Mesenchymal stem cell (in vitro differentiated cells and primary cell): ENCODE data around the gene SLC22A14.

Experiments
- DNase-seq: peaks from one replicate; pipeline ENCODE4 v3.0.0-alpha.2; 2013
- H2AFZ ChIP-seq: one replicate; pipeline ENCODE4 v1.6.1; 2013; ENCODE audit warnings: low read depth, mild to moderate bottlenecking, control low read depth, inconsistent platforms, low read length, moderate library complexity
- H2AK5ac ChIP-seq: 2 replicates; pipeline ENCODE4 v1.6.1; 2013; ENCODE audit warnings: low read length, moderate library complexity, mild to moderate bottlenecking, inconsistent platforms; ENCODE audit not compliant: severe bottlenecking
- H2BK120ac ChIP-seq: one replicate; pipeline ENCODE4 v1.6.1; 2013; ENCODE audit warnings: low read depth, mild to moderate bottlenecking, inconsistent platforms, low read length, moderate library complexity
- H2BK12ac ChIP-seq, 2 experiments: one replicate each; pipeline ENCODE4 v1.6.1; 2013; ENCODE audit warnings: inconsistent platforms in 2 of 2, low read length in 2 of 2, mild to moderate bottlenecking in 2 of 2, moderate library complexity in 2 of 2, control low read depth in 1 of 2
- H2BK15ac ChIP-seq: one replicate; pipeline ENCODE4 v1.6.1; 2013; ENCODE audit warnings: mild to moderate bottlenecking, low read depth, inconsistent platforms; ENCODE audit not compliant: poor library complexity, severe bottlenecking
- H2BK5ac ChIP-seq: 2 replicates; pipeline ENCODE4 v1.6.1; 2013; ENCODE audit warnings: low read depth, mild to moderate bottlenecking, low read length, control low read depth, inconsistent platforms; ENCODE audit not compliant: poor library complexity, severe bottlenecking
- H3K14ac ChIP-seq, 2 experiments: one replicate each; pipeline ENCODE4 v1.6.1; 2013; ENCODE audit warnings: inconsistent platforms in 2 of 2, low read length in 2 of 2, control low read depth in 1 of 2, mild to moderate bottlenecking in 1 of 2, moderate library complexity in 1 of 2
- H3K18ac ChIP-seq, 2 experiments: one replicate each; pipeline ENCODE4 v1.6.1; 2013; ENCODE audit warnings: inconsistent platforms in 2 of 2, low read length in 2 of 2, control low read depth in 1 of 2, low read depth in 1 of 2, mild to moderate bottlenecking in 1 of 2
- H3K23ac ChIP-seq, 2 experiments: one replicate each; pipeline ENCODE4 v1.6.1; 2013; ENCODE audit warnings: inconsistent platforms in 2 of 2, low read length in 2 of 2, mild to moderate bottlenecking in 2 of 2, moderate library complexity in 2 of 2, control low read depth in 1 of 2
- H3K27ac ChIP-seq: 2 replicates; pipeline ENCODE4 v1.5.1; 2013; ENCODE audit warnings: mild to moderate bottlenecking, moderate library complexity, low read length, control low read depth, inconsistent platforms; ENCODE audit not compliant: poor library complexity, severe bottlenecking
- H3K27me3 ChIP-seq, 2 experiments: 2 replicates each; pipeline versions ENCODE4 v1.6.1 to v1.7.0; 2013; ENCODE audit warnings: low read length in 2 of 2, mild to moderate bottlenecking in 2 of 2, moderate library complexity in 2 of 2, control low read depth in 1 of 2, inconsistent platforms in 1 of 2; ENCODE audit not compliant: control insufficient read depth in 1 of 2, insufficient read depth in 1 of 2
- H3K36me3 ChIP-seq, 2 experiments: 2 replicates each; pipeline versions ENCODE4 v1.6.1 to v1.7.0; 2013; ENCODE audit warnings: low read length in 2 of 2, control low read depth in 1 of 2, inconsistent platforms in 1 of 2, low read depth in 1 of 2, mild to moderate bottlenecking in 1 of 2; ENCODE audit not compliant: insufficient read depth in 2 of 2, control insufficient read depth in 1 of 2
- H3K4ac ChIP-seq, 2 experiments: one replicate each; pipeline ENCODE4 v1.6.1; 2013; ENCODE audit warnings: inconsistent platforms in 2 of 2, low read length in 2 of 2, mild to moderate bottlenecking in 2 of 2, moderate library complexity in 2 of 2, control low read depth in 1 of 2, low read depth in 1 of 2
- H3K4me1 ChIP-seq: 2 replicates; pipeline ENCODE4 v1.6.1; 2013; ENCODE audit warnings: low read depth, low read length, control low read depth; ENCODE audit not compliant: control insufficient read depth, insufficient read depth
- H3K4me2 ChIP-seq: 2 replicates; pipeline ENCODE4 v1.6.1; 2013; ENCODE audit warnings: low read length, mild to moderate bottlenecking, inconsistent platforms; ENCODE audit not compliant: poor library complexity, severe bottlenecking
- H3K4me3 ChIP-seq, 2 experiments: 2 replicates each; pipeline versions ENCODE4 v1.5.1 to v1.7.0; 2013; ENCODE audit warnings: low read length in 2 of 2, mild to moderate bottlenecking in 2 of 2, control low read depth in 1 of 2, low read depth in 1 of 2; ENCODE audit not compliant: insufficient read depth in 1 of 2
- H3K79me1 ChIP-seq: replicated peaks from 2 replicates; pipeline ENCODE4 v1.6.1; 2013; ENCODE audit warnings: mild to moderate bottlenecking, control low read depth, low read length, inconsistent platforms; ENCODE audit not compliant: poor library complexity, severe bottlenecking
- H3K9ac ChIP-seq: 2 replicates; pipeline ENCODE4 v1.7.0; 2013; ENCODE audit warnings: mild to moderate bottlenecking, low read length, moderate library complexity
- H3K9me3 ChIP-seq: 2 replicates; pipeline ENCODE4 v1.7.0; 2013; ENCODE audit warnings: mild to moderate bottlenecking, low read length; ENCODE audit not compliant: control insufficient read depth
- H4K8ac ChIP-seq: one replicate; pipeline ENCODE4 v1.6.1; 2013; ENCODE audit warnings: inconsistent platforms, mild to moderate bottlenecking, low read length, moderate library complexity
- H4K91ac ChIP-seq: one replicate; pipeline ENCODE4 v1.6.1; 2013; ENCODE audit warnings: mild to moderate bottlenecking, low read length, inconsistent platforms
- WGBS: methylation state at CpG from one replicate; pipeline ENCODE4 v1.1.7; 2013; ENCODE audit warnings: mixed read lengths; 5-methylcytosine and 5-hydroxymethylcytosine counted together

Gene SLC22A14

GRCh38 chr3:38364721-38365400 is 82.8 kb downstream of the SLC22A14 start:
- peaks cover 21 to 89% of the 10 kb centered on the region in 2 experiments for H3K36me3 ChIP-seq
- H3K4ac ChIP-seq: no peak overlapping the region
- over 99% methylated on average over 6 of the region's 6 CpGs for WGBS
- no peak overlapping the region for H2BK12ac ChIP-seq
- peaks cover 2% of the 10 kb centered on the region for H3K79me1 ChIP-seq
- H3K14ac ChIP-seq: no peak overlapping the region
- no peak overlapping the region for H2BK5ac ChIP-seq
- no peak overlapping the region for H3K18ac ChIP-seq
- no peak for DNase-seq
- H4K8ac ChIP-seq: no peak overlapping the region
- no peaks in the 10 kb centered on the region for H3K27me3 ChIP-seq
- no peak overlapping the region for H2BK120ac ChIP-seq
- H2BK15ac ChIP-seq: no peak overlapping the region
- H4K91ac ChIP-seq: no peak overlapping the region
- no peak overlapping the region for H2AK5ac ChIP-seq
- H3K4me3 ChIP-seq: no peak overlapping the region
- no peak overlapping the region for H3K4me2 ChIP-seq
- H3K9ac ChIP-seq: no peak overlapping the region
- H3K27ac ChIP-seq: no peak overlapping the region
- no peak overlapping the region for H2AFZ ChIP-seq
- H3K9me3 ChIP-seq: no peaks in the 10 kb centered on the region
- no peak overlapping the region for H3K23ac ChIP-seq
- no peaks in the 10 kb centered on the region for H3K4me1 ChIP-seq

GRCh38 chr3:38365469-38366062 is 83.5 kb downstream of the SLC22A14 start:
- H2AFZ ChIP-seq: no peak overlapping the region
- H2AK5ac ChIP-seq: no peak overlapping the region
- no peak for DNase-seq
- no peak overlapping the region for H2BK12ac ChIP-seq
- H3K9ac ChIP-seq: no peak overlapping the region
- WGBS: 98% methylated on average over 13 of the region's 13 CpGs
- no peak overlapping the region for H3K27ac ChIP-seq
- H3K27me3 ChIP-seq: no peaks in the 10 kb centered on the region
- H3K14ac ChIP-seq: no peak overlapping the region
- no peak overlapping the region for H3K23ac ChIP-seq
- no peaks in the 10 kb centered on the region for H3K9me3 ChIP-seq
- no peak overlapping the region for H4K91ac ChIP-seq
- H3K4me2 ChIP-seq: no peak overlapping the region
- no peak overlapping the region for H3K18ac ChIP-seq
- no peak overlapping the region for H2BK120ac ChIP-seq
- no peaks in the 10 kb centered on the region for H3K4me1 ChIP-seq
- H3K4ac ChIP-seq: no peak overlapping the region
- H3K79me1 ChIP-seq: no peaks in the 10 kb centered on the region
- no peak overlapping the region for H4K8ac ChIP-seq
- no peak overlapping the region for H3K4me3 ChIP-seq
- no peak overlapping the region for H2BK5ac ChIP-seq
- H3K36me3 ChIP-seq: peaks cover 20 to 89% of the 10 kb centered on the region in 2 experiments
- no peak overlapping the region for H2BK15ac ChIP-seq

GRCh38 chr3:38366082-38366481 is 84.0 kb downstream of the SLC22A14 start:
- Histone ChIP-seq H2BK120ac (no peak overlapping the region), H2BK5ac (no peak overlapping the region), H3K4me3 (no peak overlapping the region), H3K9ac (no peak overlapping the region), H3K4ac (no peak overlapping the region), H3K4me1 (no peaks in the 10 kb centered on the region), H3K4me2 (no peak overlapping the region), H3K18ac (no peak overlapping the region), H3K14ac (no peak overlapping the region), H3K36me3 (peaks cover 20 to 87% of the 10 kb centered on the region in 2 experiments), H3K23ac (no peak overlapping the region), H2BK12ac (no peak overlapping the region), H2AK5ac (no peak overlapping the region), H3K9me3 (no peaks in the 10 kb centered on the region), H4K91ac (no peak overlapping the region), H3K79me1 (no peaks in the 10 kb centered on the region), H2BK15ac (no peak overlapping the region), H3K27me3 (no peaks in the 10 kb centered on the region), H4K8ac (no peak overlapping the region), H2AFZ (no peak overlapping the region), H3K27ac (no peak overlapping the region)
- DNase-seq: no peak
- 96% methylated on average over 3 of the region's 3 CpGs for WGBS

- DNase-seq: peak; percentile 11
- peaks cover 24 to 90% of the 10 kb centered on the region in 2 experiments for H3K36me3 ChIP-seq
- H3K27ac ChIP-seq: no peak overlapping the region
- H3K9ac ChIP-seq: no peak overlapping the region
- no peak overlapping the region for H4K91ac ChIP-seq
- H4K8ac ChIP-seq: no peak overlapping the region
- no peaks in the 10 kb centered on the region for H3K79me1 ChIP-seq
- no peak overlapping the region for H2AFZ ChIP-seq
- H3K4me1 ChIP-seq: peaks cover 2% of the 10 kb centered on the region
- H3K14ac ChIP-seq: no peak overlapping the region
- H2BK15ac ChIP-seq: no peak overlapping the region
- no peak overlapping the region for H3K4ac ChIP-seq
- H3K27me3 ChIP-seq: no peaks in the 10 kb centered on the region
- WGBS: 25% methylated on average over 2 of the region's 3 CpGs
- H3K4me2 ChIP-seq: no peak overlapping the region
- H2BK120ac ChIP-seq: no peak overlapping the region
- H2BK5ac ChIP-seq: no peak overlapping the region
- no peak overlapping the region for H2AK5ac ChIP-seq
- H3K4me3 ChIP-seq: no peak overlapping the region
- no peak overlapping the region for H3K18ac ChIP-seq
- H3K9me3 ChIP-seq: no peaks in the 10 kb centered on the region
- H2BK12ac ChIP-seq: no peak overlapping the region
- no peak overlapping the region for H3K23ac ChIP-seq
Observed at GRCh38 chr3:38367779-38368178, 85.7 kb downstream of the SLC22A14 start.
